Neural progenitor cell (in vitro differentiated cells): Measurements from ENCODE around the gene PPP6R3.
"Not testable (repeated sequence)": the region's sequence is repeated elsewhere in the genome, so short reads cannot be mapped to it uniquely, and the experiment has no call there.

Experiments
- CTCF ChIP-seq: fragments of 200-600 bp; sonication (generic); IDR thresholded peaks from 2 replicates; pipeline ENCODE4 v1.5.1; 2017; ENCODE audit warnings: antibody characterized with exemption, mild to moderate bottlenecking
- EZH2 ChIP-seq: fragments of 200-600 bp; sonication (generic); IDR thresholded peaks from 2 replicates; pipeline ENCODE4 v1.6.1; 2017; ENCODE audit warnings: antibody characterized with exemption, mild to moderate bottlenecking, moderate library complexity
- EZH2phosphoT487 ChIP-seq: fragments of 200-600 bp; sonication (generic); IDR thresholded peaks from 2 replicates; pipeline ENCODE4 v1.6.1; 2017; ENCODE audit warnings: antibody characterized with exemption

- not testable (repeated sequence) for TF ChIP-seq CTCF, EZH2, EZH2phosphoT487
Measured at GRCh38 chr11:68540504-68540903, 80.0 kb downstream of the PPP6R3 start.
